AG04449 (cell line): ENCODE measurements around the gene FAT1.
A peak's percentile ranks its signal among the peaks of the same experiment; 100 is the strongest.
"Not testable (repeated sequence)": the region's sequence is repeated elsewhere in the genome, so short reads cannot be mapped to it uniquely, and the experiment has no call there.

ENCODE experiments used
- CTCF ChIA-PET: fragments of 350-600 bp; formaldehyde crosslinking; extraction: SDS; loops from one replicate; lab custom pipeline; 2021; ENCODE audit warnings: antibody characterized with exemption; lab: Yijun Ruan, JAX
- POLR2A ChIA-PET: fragments of 400-600, 350-600 bp; formaldehyde crosslinking; extraction: SDS; loops from one replicate; lab custom pipeline; 2020; ENCODE audit warnings: antibody characterized with exemption, inconsistent platforms; lab: Yijun Ruan, JAX
- DNase-seq: peaks from one replicate; pipeline ENCODE4 v3.0.0-alpha.2; 2010; ENCODE audit warnings: low read depth, low spot score
- H3K4me3 ChIP-seq: 2 replicates; pipeline ENCODE4 v1.5.1; 2011; ENCODE audit warnings: low read depth, mild to moderate bottlenecking, control low read depth, low read length
- CTCF ChIP-seq: IDR thresholded peaks from one replicate; pipeline ENCODE4 v1.5.1; 2011; ENCODE audit warnings: mild to moderate bottlenecking, moderate library complexity, low read length, control low read depth, inconsistent platforms; ENCODE audit not compliant: insufficient read depth; ENCODE audit errors: missing control alignments

Gene FAT1

DNA sequence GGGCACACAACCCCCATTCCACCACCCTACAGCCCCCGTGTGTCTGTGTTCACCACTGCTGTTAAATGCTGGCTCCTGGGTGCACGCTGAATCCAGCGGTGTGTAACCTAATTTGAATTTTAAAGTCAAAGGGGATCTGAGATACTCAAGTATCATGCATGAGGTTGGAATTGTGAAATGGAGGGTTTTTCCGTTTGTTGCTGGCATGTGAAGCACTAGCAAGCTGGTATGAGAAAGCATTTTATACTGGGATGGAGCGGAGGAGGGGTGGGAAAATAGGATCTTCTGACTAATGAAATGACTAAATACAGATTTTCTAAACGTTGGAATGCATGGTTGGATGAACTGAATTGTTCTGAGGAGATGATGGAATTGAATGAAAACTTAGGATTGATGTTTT is 36.9 kb upstream of the FAT1 start:
- no peak for TF ChIP-seq CTCF
- POLR2A ChIA-PET: no interaction called here
- H3K4me3 ChIP-seq: no peak overlapping the region
- DNase-seq: peak; percentile 94
- CTCF ChIA-PET: no interaction called here

- no peak for TF ChIP-seq CTCF
- no peak for DNase-seq
- no peak overlapping the region for H3K4me3 ChIP-seq
- CTCF ChIA-PET: interaction anchor here (0.6 kb wide), 1 partner anchor 59 kb away, joined by 3 read pairs; no protein-coding TSS in a partner anchor
- POLR2A ChIA-PET: no interaction called here
Observed at GRCh38 chr4:186759990-186760389, 36.3 kb upstream of the FAT1 start.

GRCh38 chr4:186758929-186759682 is 35.5 kb upstream of the FAT1 start:
- TF ChIP-seq CTCF: no peak
- CTCF ChIA-PET: no interaction called here
- DNase-seq: no peak
- POLR2A ChIA-PET: interaction anchor here (0.6 kb wide), 1 partner anchor 901 kb away, joined by 3 read pairs; no protein-coding TSS in a partner anchor
- H3K4me3 ChIP-seq: no peak overlapping the region

DNA sequence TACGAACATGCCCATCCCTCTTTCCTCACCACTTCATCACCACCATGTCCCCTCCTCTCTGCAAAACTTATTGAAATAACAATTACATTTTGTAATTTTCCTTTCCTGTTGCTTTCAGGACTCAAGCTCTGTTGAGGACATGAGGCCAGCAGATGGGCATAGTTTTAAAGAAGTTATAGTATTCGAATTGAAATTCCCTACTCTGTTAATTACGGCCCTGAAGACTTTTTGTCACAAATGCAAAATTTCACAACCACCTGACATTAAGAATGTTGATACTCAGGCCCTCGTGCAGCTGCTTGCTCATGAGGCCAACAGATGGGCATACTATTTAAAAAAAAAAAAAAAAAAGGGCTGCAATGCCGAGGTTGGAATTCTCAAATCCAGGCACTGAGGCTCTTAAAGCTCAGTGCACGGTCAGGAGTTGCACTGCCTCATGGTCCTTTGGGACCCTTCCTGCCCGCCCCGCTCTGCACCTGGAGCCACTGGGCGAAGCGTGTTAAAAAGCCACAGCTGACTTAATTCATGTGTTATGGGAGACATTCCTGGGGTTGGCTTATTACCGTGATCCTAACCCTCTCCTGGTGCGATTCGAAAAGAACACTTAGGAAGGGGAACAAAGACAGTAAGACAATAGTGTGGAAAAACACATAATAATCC is 34.2 kb upstream of the FAT1 start:
- no peak for DNase-seq
- ChIA-PET CTCF (no interaction called here), POLR2A (no interaction called here)
- TF ChIP-seq CTCF: no peak
- no peak overlapping the region for H3K4me3 ChIP-seq

DNA sequence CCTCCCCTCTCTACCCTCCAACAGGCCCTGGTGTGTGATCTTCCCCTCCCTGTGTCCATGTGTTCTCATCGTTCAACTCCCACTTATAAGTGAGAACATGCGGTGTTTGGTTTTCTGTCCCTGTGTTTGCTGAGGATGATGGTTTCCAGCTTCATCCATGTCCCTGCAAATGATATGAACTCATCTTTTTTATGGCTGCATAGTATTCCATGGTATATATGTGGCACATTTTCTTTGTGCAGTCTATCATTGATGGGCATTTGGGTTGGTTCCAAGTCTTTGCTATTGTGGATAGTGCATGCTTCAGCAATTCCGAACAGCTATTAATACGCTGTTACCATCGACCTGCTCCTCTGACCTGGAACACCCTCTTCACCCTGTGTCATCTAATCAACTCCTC is 32.9 kb upstream of the FAT1 start:
- CTCF ChIA-PET, POLR2A ChIA-PET, DNase-seq, H3K4me3 ChIP-seq: not testable (repeated sequence)

- no peak for TF ChIP-seq CTCF
- CTCF ChIA-PET: no interaction called here
- POLR2A ChIA-PET: no interaction called here
- DNase-seq: no peak
- H3K4me3 ChIP-seq: no peak overlapping the region
Observed at GRCh38 chr4:186755550-186756519, 32.2 kb upstream of the FAT1 start.
